ENCODE measurements around the gene MPPED2. TPM values are rescaled to one million over a fixed set of nuclear protein-coding genes. Genes with fewer than 3 reads are reported as not detected.

Gene MPPED2
- total and polyA plus RNA-seq, 10 of the 15 experiments (the other 5 are each of a cell fraction or from before 2014, with no cell fraction given): not detected

DNA sequence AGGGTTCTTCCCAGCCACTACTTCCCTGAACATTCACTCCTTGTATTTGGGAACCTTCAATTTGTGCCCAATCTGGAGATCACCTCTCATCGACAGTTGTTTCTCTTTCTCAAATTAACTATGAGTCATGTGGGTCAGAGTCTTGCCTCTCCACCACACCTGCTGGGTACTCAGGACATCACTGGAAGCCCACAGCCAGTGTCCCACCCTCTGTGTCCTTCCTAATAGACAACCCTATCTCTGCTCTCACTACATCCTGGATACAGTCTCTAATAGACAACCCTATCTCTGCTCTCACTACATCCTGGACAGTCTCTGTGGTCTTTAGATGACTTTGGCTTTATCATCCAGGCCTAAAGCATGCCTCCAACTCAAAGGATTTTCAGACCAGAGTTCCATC is 193.1 kb downstream of the MPPED2 start:
- DNase-seq (ENCODE audit: low read depth, low spot score) (no peak), FAIRE-seq (no peak), ATAC-seq (no peak)
- CTCF ChIA-PET: no interaction called here
- in situ Hi-C loops (cut with MboI) (no loop called here), intact Hi-C loops (cut with micrococcal nuclease; ENCODE audit: unreplicated experiment) (no loop called here)
- Histone ChIP-seq H3K9ac (ENCODE audit: control insufficient read depth, insufficient read depth, low read length) (no peak overlapping the region), H3K27me3 (replicated peaks in 1 of 2; ENCODE audit: control insufficient read depth in 2 of 2, insufficient read depth in 2 of 2, low read length in 1 of 2) (no peaks in the 10 kb centered on the region; a peak in 2 of 4 replicates), H3K9me3 (replicated peaks; ENCODE audit: control insufficient read depth, insufficient read depth, low read length) (no peaks in the 10 kb centered on the region), H4K20me1 (ENCODE audit: control insufficient read depth, insufficient read depth) (no peaks in the 10 kb centered on the region), H3K27ac (ENCODE audit: control insufficient read depth, insufficient read depth) (no peak overlapping the region), H3K79me2 (ENCODE audit: control insufficient read depth, insufficient read depth, low read length) (no peaks in the 10 kb centered on the region), H3K4me3 (no peak overlapping the region), H3K4me1 (ENCODE audit: control insufficient read depth, insufficient read depth, low read length) (no peaks in the 10 kb centered on the region), H2AFZ (ENCODE audit: control insufficient read depth, low read depth, low read length) (no peak overlapping the region), H3K4me2 (ENCODE audit: control insufficient read depth, insufficient read depth) (no peak overlapping the region), H3K36me3 (ENCODE audit: control insufficient read depth in 2 of 2, insufficient read depth in 2 of 2, low read length in 1 of 2) (no peaks in the 10 kb centered on the region)
- RAD21 ChIA-PET (ENCODE audit: unreplicated experiment): no interaction called here
- WGBS (ENCODE audit: insufficient coverage, insufficient replicate concordance, low lambda C conversion rate, missing lambda C conversion rate): 50% methylated on average over 1 of the region's 1 CpG
- BruUV-seq (replicated peaks): no TSS peak
- POLR2A ChIA-PET: no interaction called here
- SMC1A ChIA-PET (ENCODE audit: uncharacterized antibody, unreplicated experiment): no interaction called here
- TF ChIP-seq NR2C1 (IDR thresholded peaks at IDR 0.05) (no peak), BCLAF1 (IDR thresholded peaks at IDR 0.05) (no peak), MTA2 (IDR thresholded peaks at IDR 0.05; ENCODE audit: low read depth) (no peak), WRNIP1 (IDR thresholded peaks at IDR 0.05; ENCODE audit: borderline replicate concordance, low read depth, low read length) (no peak), NFYA (IDR thresholded peaks at IDR 0.05; ENCODE audit: borderline replicate concordance, low read depth, low read length) (no peak)

All from GM12878 (cell line).